Spleen (tissue), 7 donors: ENCODE results near the gene HOXB7.

Experiments
- POLR2A ChIP-seq, 3 donors: fragments of 450-650 bp; IDR thresholded peaks; one replicate each; pipeline ENCODE4 v1.5.1; 2017; ENCODE audit warnings: antibody characterized with exemption in 3 of 3, mild to moderate bottlenecking in 1 of 3
- TF ChIP-seq, protein P1 (sequence below), 11 experiments: fragments of 200-600 bp in 7 of 11; fragments of 450-650 bp in 4 of 11; sonication (generic) in 4 of 11; IDR thresholded peaks in 8 of 11; conservative IDR thresholded peaks in 3 of 11; 1 replicate in 7 of 11; 2 replicates in 4 of 11; pipeline versions ENCODE4 v1.4.0 to v1.8.0; 2016 to 2021; ENCODE audit warnings: antibody characterized with exemption in 11 of 11, inconsistent platforms in 4 of 11, mild to moderate bottlenecking in 1 of 11
- donor health status: DM: no; HTN: no; CAD: no; lungs with moderate emphysema.
- donor health status: DM: no; HTN: no; CAD: no.
- donor health status: DM: no; HTN: no; CAD: no.

DNA sequence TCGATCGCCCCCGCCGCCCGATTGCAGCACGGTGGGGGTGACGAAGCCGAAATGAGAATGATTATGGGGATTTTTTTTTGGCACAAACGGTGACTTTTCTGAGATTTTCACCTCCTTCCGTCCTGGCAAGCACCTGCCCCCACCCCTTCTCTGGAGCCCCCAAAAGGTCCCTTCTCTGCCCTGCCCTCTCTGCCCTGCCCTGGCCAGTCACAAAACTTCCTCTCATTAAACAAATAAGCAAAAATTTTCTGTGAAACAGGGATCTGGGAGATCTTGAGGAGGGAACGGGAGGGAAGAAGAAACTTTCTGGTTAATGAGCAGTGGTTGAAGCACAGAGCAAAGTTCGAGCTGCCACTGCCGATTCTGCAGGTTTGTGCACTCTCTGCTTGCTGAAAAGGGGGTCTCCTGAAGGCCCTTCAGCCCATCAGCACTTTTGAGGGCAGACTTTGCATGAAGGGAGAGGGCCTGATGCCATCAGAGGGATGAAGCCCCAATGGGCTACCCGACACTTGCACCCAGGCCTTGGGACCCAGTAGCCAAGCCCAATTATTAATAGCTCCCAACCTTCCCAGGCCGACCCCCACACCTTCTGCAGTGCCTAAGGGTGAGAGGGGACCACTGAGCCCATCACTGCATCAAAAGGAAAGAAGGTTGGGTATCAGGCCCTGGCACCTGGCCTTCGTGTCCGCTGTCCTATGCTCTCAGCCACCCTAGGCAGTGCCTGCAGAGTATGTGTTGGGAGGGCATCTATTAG, 5.3 kb upstream of the HOXB7 start:
- TF ChIP-seq, protein P1, sequence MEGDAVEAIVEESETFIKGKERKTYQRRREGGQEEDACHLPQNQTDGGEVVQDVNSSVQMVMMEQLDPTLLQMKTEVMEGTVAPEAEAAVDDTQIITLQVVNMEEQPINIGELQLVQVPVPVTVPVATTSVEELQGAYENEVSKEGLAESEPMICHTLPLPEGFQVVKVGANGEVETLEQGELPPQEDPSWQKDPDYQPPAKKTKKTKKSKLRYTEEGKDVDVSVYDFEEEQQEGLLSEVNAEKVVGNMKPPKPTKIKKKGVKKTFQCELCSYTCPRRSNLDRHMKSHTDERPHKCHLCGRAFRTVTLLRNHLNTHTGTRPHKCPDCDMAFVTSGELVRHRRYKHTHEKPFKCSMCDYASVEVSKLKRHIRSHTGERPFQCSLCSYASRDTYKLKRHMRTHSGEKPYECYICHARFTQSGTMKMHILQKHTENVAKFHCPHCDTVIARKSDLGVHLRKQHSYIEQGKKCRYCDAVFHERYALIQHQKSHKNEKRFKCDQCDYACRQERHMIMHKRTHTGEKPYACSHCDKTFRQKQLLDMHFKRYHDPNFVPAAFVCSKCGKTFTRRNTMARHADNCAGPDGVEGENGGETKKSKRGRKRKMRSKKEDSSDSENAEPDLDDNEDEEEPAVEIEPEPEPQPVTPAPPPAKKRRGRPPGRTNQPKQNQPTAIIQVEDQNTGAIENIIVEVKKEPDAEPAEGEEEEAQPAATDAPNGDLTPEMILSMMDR (IDR thresholded peaks at IDR 0.05 in 8 of 11, conservative IDR thresholded peaks at IDR 0.05 in 3 of 11) = no peak
- TF ChIP-seq POLR2A (IDR thresholded peaks at IDR 0.05) = no peak
